ENCODE data around the gene PCSK9. TPM values are rescaled to one million over a fixed set of nuclear protein-coding genes. Genes with fewer than 3 reads are reported as not detected.
"Not testable (repeated sequence)": the region's sequence is repeated elsewhere in the genome, so short reads cannot be mapped to it uniquely, and the experiment has no call there.

PCSK9 gene
- polyA plus RNA-seq, 1 donor = 9.1 TPM

GRCh38 chr1:55010194-55010886 lies 29.0 kb upstream of the PCSK9 start:
- DNase-seq = no peak

- no peak for DNase-seq
Observed at GRCh38 chr1:55010887-55011217, 28.5 kb upstream of the PCSK9 start.

DNA sequence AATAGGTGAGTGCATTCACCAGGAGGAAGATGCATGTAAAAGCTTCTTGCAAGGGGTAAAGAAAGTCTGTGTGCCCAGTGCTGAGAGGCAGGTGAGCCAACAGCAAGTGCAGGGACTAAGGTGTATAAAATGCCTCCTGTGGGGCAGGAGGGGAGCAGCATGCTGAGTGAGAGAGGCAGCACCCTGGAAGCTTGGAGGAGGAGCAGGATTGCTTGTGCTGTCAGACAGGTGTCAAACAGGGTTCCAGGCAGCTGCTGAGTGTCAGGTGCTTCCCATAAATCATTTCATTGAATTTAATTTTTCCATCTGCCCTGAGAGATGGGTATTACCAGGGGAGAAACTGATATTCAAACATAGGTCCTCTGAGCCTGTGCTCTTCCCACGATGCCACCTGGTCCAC lies 26.7 kb upstream of the PCSK9 start:
- DNase-seq = no peak

GRCh38 chr1:55015123-55015522 lies 24.2 kb upstream of the PCSK9 start:
- DNase-seq = no peak

DNA sequence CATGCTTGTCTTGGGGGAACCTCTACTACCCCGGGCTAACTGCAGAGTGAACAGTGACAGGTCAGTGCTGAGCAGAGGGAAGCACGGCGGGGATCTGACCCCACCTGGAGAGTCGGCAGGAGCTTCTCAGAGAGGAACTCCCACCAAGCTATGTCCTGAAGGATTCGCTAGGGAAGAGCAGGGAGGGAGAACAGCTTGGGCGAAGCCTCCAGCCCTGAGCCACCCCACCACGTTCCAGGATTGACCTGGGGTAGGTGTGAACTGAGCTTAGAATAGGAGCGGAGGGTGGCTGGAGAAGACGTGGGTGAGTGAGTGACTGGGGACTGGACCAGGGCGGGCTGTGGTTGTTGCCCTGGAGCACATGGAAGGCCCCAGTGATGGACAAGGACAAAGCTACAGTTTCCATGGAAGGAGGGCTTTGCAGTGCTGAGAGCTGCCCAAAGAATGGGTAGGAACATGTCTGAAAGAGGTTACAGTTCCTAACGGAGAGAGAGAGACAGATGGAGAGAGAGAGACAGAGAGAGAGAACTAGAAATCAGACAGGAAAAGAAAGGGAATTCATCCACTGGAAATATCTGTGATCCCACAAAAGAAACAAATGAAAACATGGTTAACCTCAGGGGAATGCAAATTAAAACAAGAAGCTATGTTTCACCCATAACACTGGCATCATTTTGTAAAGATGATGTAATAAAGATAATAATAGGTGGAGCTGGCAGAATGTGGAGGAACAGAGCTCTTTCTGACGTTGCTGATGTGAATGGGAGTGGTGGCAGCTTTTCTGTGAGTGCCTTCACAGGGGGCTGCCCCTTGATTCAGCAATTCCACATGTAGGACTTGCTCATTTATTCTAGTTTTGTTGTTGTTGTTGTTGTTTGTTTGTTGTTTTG lies 23.4 kb upstream of the PCSK9 start:
- DNase-seq = no peak

DNA sequence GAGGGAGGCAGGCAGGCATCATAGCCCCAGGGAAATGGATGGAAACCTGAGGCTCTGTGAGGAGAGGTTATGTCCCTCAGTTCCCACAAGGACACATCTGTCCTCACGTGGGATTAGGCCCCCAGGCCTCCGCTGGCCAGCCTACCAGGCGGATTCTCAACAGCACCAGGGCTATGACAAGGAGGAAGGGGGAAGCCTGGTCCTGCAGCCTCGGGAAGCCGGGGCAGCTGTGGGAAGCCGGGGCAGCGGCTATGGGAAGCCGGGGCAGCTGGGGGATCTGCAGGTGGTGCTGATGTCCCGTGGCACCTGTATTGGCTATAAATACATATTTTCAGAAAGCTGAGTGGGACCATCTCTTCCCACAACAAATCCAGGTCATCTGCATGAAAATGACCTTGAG lies 21.0 kb upstream of the PCSK9 start:
- no peak for DNase-seq

GRCh38 chr1:55021942-55022546 lies 17.3 kb upstream of the PCSK9 start:
- DNase-seq = peak; percentile 70

DNA sequence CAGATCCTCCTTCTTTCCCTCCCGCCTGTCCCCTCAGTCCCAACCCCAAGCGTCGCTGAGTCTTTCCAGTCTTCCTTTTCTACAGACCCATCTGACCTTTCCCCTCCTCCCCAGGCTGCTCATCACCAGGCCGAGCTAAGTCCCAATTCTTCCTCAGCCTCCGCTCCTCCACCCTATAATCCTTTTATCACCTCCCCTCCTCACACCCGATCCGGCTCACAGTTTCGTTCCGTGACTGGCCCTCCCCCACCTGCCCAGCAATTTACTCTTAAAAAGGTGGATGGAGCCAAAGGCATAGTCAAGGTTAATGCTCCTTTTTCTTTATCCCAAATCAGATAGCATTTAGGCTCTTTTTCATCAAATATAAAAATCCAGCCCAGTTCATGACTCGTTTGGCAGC lies 15.2 kb upstream of the PCSK9 start:
- not testable (repeated sequence) for DNase-seq

DNA sequence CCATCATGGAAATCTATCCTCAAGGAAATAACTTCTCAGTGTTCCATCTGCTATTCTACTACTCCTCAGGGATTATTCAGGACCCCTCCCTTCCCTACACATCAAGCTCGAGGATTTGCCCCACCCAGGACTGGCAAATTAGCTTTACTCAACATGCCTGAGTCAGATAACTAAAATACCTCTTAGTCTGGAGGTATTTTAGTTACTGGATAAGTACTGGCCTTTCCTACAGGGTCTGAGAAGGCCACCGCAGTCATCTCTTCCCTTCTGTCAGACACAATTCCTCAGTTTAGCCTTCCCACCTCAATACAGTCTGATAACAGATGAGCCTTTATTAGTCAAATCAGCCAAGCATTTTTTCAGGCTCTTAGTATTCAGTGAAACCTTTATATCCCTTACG lies 12.7 kb upstream of the PCSK9 start:
- DNase-seq = not testable (repeated sequence)

DNA sequence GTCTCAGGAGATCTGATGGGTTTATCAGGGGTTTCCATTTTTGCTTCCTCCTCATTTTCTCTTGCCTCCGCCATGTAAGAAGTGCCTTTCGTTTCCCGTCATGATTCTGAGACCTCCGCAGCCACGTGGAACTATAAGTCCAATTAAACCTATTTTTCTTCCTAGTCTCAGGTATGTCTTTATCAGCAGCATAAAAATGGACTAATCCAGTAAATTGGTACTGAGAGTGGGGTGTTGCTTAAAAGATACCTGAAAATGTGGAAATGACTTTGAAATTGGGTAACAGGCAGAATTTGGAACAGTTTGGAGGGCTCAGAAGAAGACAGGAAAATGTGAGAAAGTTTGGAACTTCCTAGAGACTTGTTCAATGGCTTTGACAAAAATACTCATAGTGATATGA lies 8.2 kb upstream of the PCSK9 start:
- not testable (repeated sequence) for DNase-seq

- DNase-seq = no peak
Observed at GRCh38 chr1:55033265-55033614, 6.1 kb upstream of the PCSK9 start.

DNA sequence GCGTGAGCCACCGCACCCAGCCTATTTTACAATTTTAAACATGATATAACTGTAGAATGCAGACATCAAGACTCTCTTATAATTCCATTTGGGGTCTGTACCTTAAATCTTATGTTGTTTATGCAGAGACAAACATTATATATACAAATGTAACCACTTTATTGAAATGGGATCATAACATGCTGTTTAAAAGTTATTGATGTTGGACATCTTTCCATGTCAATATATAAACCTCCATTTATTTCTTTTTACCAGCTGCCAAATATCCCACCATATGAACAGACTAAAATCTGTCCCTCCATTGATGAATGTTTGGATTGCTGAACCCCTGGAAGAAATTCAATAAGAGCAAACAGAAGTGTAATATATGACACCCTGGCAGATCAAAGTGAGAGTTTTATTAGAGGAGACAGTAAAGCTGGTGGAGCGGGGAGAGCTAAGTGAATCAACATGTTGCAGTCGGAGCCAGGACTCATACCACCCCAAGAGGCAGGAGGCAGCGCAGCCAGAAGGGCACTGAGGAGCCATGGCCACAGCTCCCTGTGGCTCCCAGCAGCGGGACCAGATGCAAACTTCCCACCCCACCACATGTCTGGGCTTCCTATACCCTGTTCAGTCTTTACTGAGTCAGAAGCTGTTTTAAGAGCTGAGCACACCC lies 4.7 kb upstream of the PCSK9 start:
- DNase-seq = no peak

DNA sequence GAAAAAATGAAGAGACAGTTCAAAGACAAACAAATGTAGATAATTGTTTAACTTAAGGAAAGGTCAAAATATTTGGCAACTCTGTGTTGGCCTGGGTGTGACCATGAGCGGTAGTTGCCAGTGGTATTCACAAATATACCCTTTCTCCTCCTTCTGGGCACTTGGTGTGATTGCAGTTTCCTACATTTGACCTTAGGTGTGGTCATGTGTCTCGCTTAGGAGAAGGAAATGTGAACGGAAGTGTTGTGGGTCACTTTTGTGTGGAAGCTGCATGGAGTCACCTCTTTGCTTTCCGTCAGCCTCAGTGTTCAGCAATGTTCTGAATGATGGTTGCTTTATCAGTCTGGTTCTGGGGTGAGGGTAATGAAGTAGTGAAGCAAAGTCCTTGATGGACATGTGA lies 3.4 kb upstream of the PCSK9 start:
- DNase-seq = no peak

- DNase-seq = no peak
Observed at GRCh38 chr1:55037733-55038551, 1.4 kb upstream of the PCSK9 start.

DNA sequence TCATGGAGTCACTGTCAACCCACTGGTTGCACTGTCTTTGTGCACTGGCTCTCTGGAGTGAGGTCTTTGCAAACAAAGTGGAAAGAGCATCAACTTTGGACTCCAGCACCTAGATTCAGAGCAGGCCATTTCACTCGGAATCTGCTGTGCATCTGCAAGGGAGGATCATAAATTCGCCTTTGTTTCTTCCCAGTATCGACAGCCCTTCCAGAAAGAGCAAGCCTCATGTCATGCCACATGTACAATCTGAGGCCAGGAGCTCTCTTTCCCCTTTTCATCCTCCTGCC lies 853 bp upstream of the PCSK9 start:
- no peak for DNase-seq

DNA sequence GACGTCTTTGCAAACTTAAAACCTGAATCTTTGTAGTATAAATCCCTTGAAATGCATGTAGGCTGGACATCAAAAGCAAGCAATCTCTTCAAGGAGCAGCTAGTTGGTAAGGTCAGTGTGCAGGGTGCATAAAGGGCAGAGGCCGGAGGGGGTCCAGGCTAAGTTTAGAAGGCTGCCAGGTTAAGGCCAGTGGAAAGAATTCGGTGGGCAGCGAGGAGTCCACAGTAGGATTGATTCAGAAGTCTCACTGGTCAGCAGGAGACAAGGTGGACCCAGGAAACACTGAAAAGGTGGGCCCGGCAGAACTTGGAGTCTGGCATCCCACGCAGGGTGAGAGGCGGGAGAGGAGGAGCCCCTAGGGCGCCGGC lies 390 bp upstream of the PCSK9 start:
- DNase-seq = no peak

- no peak for DNase-seq
Observed at GRCh38 chr1:55040083-55040932, 960 bp downstream of the PCSK9 start.

- DNase-seq = no peak
Observed at GRCh38 chr1:55040933-55041494, 1.7 kb downstream of the PCSK9 start.

DNA sequence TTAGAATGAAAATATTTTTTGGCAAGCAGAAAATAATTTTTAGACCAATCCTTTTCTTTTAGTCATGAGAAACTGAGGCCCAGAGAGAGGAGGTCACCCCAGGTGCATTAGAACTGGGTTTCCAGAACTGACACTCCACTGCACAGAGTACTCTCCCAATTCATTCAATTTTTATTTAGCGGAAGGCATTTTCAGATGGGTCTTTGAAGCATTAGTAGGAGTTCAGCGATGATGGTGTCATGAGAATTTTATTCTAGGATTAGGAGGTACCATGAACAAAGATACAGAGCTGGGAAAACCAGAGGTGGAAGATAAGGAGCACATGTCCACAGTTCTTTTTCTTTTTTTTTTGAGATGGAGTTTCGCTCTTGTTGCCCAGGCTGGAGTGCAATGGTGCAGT lies 2.3 kb downstream of the PCSK9 start:
- no peak for DNase-seq

- DNase-seq = no peak
Observed at GRCh38 chr1:55043011-55043410, 3.7 kb downstream of the PCSK9 start.

DNA sequence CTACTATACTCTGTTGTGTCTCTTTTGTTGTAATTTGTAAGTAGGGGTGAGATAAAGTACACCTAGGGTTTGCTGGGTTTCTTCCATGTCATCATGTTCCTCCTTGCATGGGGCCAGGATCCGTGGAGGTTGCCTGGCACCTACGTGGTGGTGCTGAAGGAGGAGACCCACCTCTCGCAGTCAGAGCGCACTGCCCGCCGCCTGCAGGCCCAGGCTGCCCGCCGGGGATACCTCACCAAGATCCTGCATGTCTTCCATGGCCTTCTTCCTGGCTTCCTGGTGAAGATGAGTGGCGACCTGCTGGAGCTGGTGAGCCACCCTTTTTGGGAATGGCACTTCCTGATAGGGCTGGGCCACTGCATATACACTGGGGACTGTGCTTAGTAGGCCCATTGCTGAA lies 4.4 kb downstream of the PCSK9 start:
- DNase-seq = no peak

Data from hindlimb muscle (tissue), 1 donor.